AG09309 (cell line): ENCODE data around the gene TRDMT1.
A peak's percentile ranks its signal among the peaks of the same experiment; 100 is the strongest.
"Not testable (repeated sequence)": the region's sequence is repeated elsewhere in the genome, so short reads cannot be mapped to it uniquely, and the experiment has no call there.

Experiments
- DNase-seq: peaks from one replicate; pipeline ENCODE4 v3.0.0-alpha.2; 2010; ENCODE audit warnings: low read depth
- H3K4me3 ChIP-seq: 2 replicates; pipeline ENCODE4 v1.5.1; 2011; ENCODE audit warnings: mild to moderate bottlenecking, low read depth, low read length, moderate library complexity; ENCODE audit not compliant: control insufficient read depth
- TF ChIP-seq, protein P1 (sequence below): IDR thresholded peaks from 2 replicates; pipeline ENCODE4 v1.5.1; 2011; ENCODE audit warnings: mild to moderate bottlenecking, low read depth, low read length, inconsistent platforms; ENCODE audit not compliant: insufficient read depth, control insufficient read depth; ENCODE audit errors: missing control alignments

The TRDMT1 gene

DNA sequence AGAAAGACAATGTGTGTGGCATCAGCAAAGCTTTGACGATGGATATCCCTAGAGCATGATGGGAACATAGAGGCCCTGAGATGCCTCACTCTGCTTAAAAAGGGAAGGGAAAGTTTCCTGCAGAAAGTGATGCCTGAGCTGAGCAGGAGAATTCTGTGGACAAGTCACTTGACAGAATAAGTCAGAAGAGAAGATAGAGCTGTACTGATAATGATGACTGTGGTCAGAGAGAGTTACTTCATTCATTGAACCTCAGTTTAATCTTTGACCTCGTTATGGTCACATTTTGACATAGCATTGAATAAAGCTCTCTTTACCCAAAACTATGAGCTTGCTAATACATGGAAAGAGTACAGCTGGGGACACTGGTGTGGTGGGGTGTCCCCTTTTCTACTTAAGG lies 79.4 kb downstream of the TRDMT1 start:
- TF ChIP-seq, protein P1, sequence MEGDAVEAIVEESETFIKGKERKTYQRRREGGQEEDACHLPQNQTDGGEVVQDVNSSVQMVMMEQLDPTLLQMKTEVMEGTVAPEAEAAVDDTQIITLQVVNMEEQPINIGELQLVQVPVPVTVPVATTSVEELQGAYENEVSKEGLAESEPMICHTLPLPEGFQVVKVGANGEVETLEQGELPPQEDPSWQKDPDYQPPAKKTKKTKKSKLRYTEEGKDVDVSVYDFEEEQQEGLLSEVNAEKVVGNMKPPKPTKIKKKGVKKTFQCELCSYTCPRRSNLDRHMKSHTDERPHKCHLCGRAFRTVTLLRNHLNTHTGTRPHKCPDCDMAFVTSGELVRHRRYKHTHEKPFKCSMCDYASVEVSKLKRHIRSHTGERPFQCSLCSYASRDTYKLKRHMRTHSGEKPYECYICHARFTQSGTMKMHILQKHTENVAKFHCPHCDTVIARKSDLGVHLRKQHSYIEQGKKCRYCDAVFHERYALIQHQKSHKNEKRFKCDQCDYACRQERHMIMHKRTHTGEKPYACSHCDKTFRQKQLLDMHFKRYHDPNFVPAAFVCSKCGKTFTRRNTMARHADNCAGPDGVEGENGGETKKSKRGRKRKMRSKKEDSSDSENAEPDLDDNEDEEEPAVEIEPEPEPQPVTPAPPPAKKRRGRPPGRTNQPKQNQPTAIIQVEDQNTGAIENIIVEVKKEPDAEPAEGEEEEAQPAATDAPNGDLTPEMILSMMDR = no peak
- no peak for DNase-seq
- no peak overlapping the region for H3K4me3 ChIP-seq

DNA sequence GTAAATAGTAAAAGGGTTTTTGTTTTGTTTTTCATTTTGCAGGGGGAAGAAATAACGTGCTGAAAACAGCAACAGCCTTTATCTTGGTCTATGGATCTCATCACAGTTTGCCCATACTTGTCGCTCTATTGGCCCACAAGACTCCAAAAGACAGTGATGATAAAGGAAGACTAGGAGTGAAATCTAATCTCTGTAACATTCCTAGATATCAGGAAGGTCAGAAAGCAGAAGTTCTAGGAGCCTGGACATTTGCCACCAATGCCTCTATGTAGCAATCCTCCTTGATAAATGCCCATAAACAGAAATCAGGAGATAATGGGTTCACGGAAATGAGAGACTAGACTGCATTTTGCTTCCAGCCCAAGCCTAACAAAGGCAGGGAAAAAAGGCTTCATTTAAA lies 80.8 kb downstream of the TRDMT1 start:
- DNase-seq = no peak
- TF ChIP-seq, protein P1 = no peak
- H3K4me3 ChIP-seq = no peak overlapping the region

DNA sequence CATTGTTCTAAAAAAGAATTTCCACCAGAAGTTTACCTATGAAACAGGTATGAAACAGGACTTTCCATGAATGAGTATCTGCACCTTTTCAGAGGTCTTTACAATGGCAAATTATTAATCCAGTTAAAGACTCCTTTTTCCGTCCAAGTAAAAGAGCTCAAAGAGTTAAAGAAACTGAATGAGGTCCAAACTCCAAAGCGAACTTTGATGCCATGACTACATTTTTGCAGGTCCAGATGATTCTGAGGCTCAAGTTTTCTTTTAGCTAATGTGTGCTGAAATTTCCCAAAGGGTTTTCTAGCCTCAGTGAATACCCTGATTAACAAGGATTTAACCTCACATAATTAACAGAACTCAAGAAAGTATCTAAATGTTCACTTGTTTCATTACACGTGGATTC lies 81.6 kb downstream of the TRDMT1 start:
- TF ChIP-seq, protein P1 = no peak
- no peak overlapping the region for H3K4me3 ChIP-seq
- no peak for DNase-seq

DNA sequence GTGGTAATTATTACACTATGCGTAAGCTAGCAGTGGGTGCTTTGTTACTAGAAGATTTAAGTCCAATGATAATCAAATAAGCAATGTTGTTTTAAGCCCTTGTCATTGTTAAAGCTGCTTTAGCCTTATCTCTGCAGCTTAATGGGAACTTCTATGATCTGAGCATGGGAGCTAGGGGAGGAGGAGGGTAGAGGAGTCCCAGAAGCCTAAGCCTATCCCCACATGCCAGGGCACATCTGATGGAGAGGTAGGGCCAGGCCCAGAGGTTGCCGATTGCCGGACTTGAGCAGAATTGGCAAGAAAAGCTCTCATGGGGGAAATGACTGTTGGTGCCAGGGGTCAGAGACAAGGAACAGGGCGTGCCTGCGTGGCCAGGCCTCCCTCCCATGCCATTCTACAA lies 85.3 kb downstream of the TRDMT1 start:
- no peak for DNase-seq
- no peak overlapping the region for H3K4me3 ChIP-seq
- TF ChIP-seq, protein P1 = no peak

DNA sequence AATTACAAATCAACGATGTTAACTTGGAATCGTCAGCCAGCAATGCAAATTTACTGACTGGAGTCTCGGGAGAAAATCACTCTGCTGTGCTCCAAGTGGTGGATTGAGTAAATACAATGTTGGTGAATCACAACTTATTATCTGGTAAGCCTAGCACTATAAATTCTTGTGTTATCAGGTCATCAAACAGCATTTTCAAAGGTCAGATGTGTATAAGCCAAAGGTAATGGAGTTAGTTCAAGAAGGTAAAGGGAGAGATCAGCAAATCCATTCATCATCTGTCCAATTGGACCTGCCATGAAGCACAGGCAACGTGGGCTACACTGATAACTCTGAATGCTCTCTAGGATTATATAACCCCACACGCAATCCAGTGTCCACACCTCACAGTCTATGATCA lies 85.8 kb downstream of the TRDMT1 start:
- TF ChIP-seq, protein P1 = peak; percentile 28
- no peak for DNase-seq
- no peak overlapping the region for H3K4me3 ChIP-seq

- DNase-seq, H3K4me3 ChIP-seq: not testable (repeated sequence)
Observed at GRCh38 chr10:17114878-17115444, 86.5 kb downstream of the TRDMT1 start.

GRCh38 chr10:17113889-17114540 lies 87.5 kb downstream of the TRDMT1 start:
- no peak for DNase-seq
- H3K4me3 ChIP-seq = no peak overlapping the region
- TF ChIP-seq, protein P1 = no peak
